ENCODE measurements around the gene GPR75. TPM values are rescaled to one million over a fixed set of nuclear protein-coding genes. Genes with fewer than 3 reads are reported as not detected.

The GPR75 gene
- total and polyA plus RNA-seq, 11 donors: 0.67 to 2.2 (median 1.2) TPM

- DNase-seq (no peak), ATAC-seq (peak in 1 of 4 donors; percentile 45)
- H3K36me3 ChIP-seq: peaks cover 0 to 52% (median 40%) of the 10 kb centered on the region in 9 donors
- H3K27ac ChIP-seq: no peak overlapping the region
- 91 to 96% (median 92%) methylated on average over 4 of the region's 4 CpGs for WGBS, 4 donors
- no peak overlapping the region for H3K4me3 ChIP-seq
- TF ChIP-seq POLR2A (IDR thresholded peaks at IDR 0.05) (no peak), CTCF (IDR thresholded peaks at IDR 0.05) (no peak)
- intact Hi-C loops (cut with DNase I): no loop called here
- no peaks in the 10 kb centered on the region for H3K27me3 ChIP-seq
- H3K9me3 ChIP-seq: no peaks in the 10 kb centered on the region
- no peaks in the 10 kb centered on the region for H3K4me1 ChIP-seq
Observed at GRCh38 chr2:53820711-53821110, 39.1 kb downstream of the GPR75 start.

GRCh38 chr2:53820048-53820447 lies 39.7 kb downstream of the GPR75 start:
- Histone ChIP-seq H3K27me3 (no peaks in the 10 kb centered on the region), H3K36me3 (peaks cover 0 to 58% (median 46%) of the 10 kb centered on the region in 9 donors), H3K4me1 (no peaks in the 10 kb centered on the region), H3K27ac (no peak overlapping the region), H3K9me3 (no peaks in the 10 kb centered on the region), H3K4me3 (no peak overlapping the region)
- TF ChIP-seq CTCF (IDR thresholded peaks at IDR 0.05) (no peak), POLR2A (IDR thresholded peaks at IDR 0.05) (no peak)
- DNase-seq: no peak
- 91 to 94% (median 92%) methylated on average over 9 of the region's 9 CpGs for WGBS, 4 donors
- intact Hi-C loops (cut with DNase I): no loop called here
- ATAC-seq: no peak

- ATAC-seq: peak in 1 of 4 donors; percentile 19
Observed at GRCh38 chr2:53819634-53820033, 40.1 kb downstream of the GPR75 start.

GRCh38 chr2:53818854-53819435 lies 40.8 kb downstream of the GPR75 start:
- WGBS, 4 donors: 90 to 97% (median 93%) methylated on average over 3 of the region's 3 CpGs
- Histone ChIP-seq H3K4me1 (no peaks in the 10 kb centered on the region), H3K36me3 (peaks cover 0 to 69% (median 57%) of the 10 kb centered on the region in 9 donors), H3K9me3 (no peaks in the 10 kb centered on the region), H3K27ac (no peak overlapping the region), H3K27me3 (no peaks in the 10 kb centered on the region), H3K4me3 (no peak overlapping the region)
- ATAC-seq (no peak), DNase-seq (no peak)
- TF ChIP-seq CTCF (IDR thresholded peaks at IDR 0.05) (no peak), POLR2A (IDR thresholded peaks at IDR 0.05) (no peak)
- intact Hi-C loops (cut with DNase I): no loop called here

More at GRCh38 chr2:53819634-53820033, 40.1 kb downstream of the GPR75 start:
- no peaks in the 10 kb centered on the region for H3K27me3 ChIP-seq
- H3K4me1 ChIP-seq: no peaks in the 10 kb centered on the region
- DNase-seq: no peak
- H3K4me3 ChIP-seq: no peak overlapping the region
- H3K36me3 ChIP-seq: peaks cover 0 to 62% (median 50%) of the 10 kb centered on the region in 9 donors
- no peak for TF ChIP-seq CTCF (IDR thresholded peaks at IDR 0.05)
- TF ChIP-seq POLR2A (IDR thresholded peaks at IDR 0.05): no peak
- WGBS, 4 donors: 76 to 90% (median 88%) methylated on average over 4 of the region's 4 CpGs
- H3K9me3 ChIP-seq: no peaks in the 10 kb centered on the region
- H3K27ac ChIP-seq: no peak overlapping the region
- intact Hi-C loops (cut with DNase I): no loop called here
